Mucosa of descending colon (tissue), 3 donors: ENCODE results near the gene MTA3. TPM values are rescaled to one million over a fixed set of nuclear protein-coding genes. Genes with fewer than 3 reads are reported as not detected.

Experiments used
- ATAC-seq: fragments of 200-7000 bp; cut with Tn5 transposase; one replicate; pipeline ENCODE4 v1.9.1; 2020; ENCODE audit warnings: mild to moderate bottlenecking, moderate library complexity
- DNase-seq, 3 donors: peaks; one replicate each; pipeline ENCODE4 v3.0.0-alpha.2; 2020
- H3K36me3 ChIP-seq: fragments of 200-600 bp; one replicate; pipeline ENCODE4 v1.8.0; 2021; ENCODE audit warnings: low read depth, mild to moderate bottlenecking
- H3K4me1 ChIP-seq: fragments of 200-600 bp; one replicate; pipeline ENCODE4 v1.8.0; 2021; ENCODE audit warnings: low read depth, mild to moderate bottlenecking
- H3K4me3 ChIP-seq: fragments of 200-600 bp; one replicate; pipeline ENCODE4 v1.8.0; 2021; ENCODE audit warnings: mild to moderate bottlenecking
- H3K9me3 ChIP-seq: fragments of 200-600 bp; one replicate; pipeline ENCODE4 v1.8.0; 2021; ENCODE audit warnings: mild to moderate bottlenecking
- intact Hi-C, 2 donors: fragments of 100-400 bp; cut with DNase I in 1 of 2; cut with micrococcal nuclease in 1 of 2; formaldehyde crosslinking; loops; one replicate each; pipeline versions ENCODE4 v1.11.0 to v1.11.1; 2022; cut with DNase I, micrococcal nuclease
- total RNA-seq, 3 donors: library from RNA; stranded (reverse); fragmentation: NEBNext Ultra II Directional in 2 of 3; extraction: Animal tissue kit (Norgen Biotek cat#: 25700) in 2 of 3; gene quantifications; one replicate each; pipeline versions ENCODE4 v1.2.1 to v1.2.4, GENCODE V29; 2021 to 2023
- TF ChIP-seq, protein P1 (sequence below): fragments of 200-600 bp; IDR thresholded peaks from one replicate; pipeline ENCODE4 v1.8.0; 2022; ENCODE audit warnings: antibody characterized with exemption, mild to moderate bottlenecking
- donor health status: DM: no; HTN: no; CAD: no; lungs with moderate emphysema.
- donor health status: DM: no; HTN: no; CAD: no.
- donor health status: DM: no; HTN: yes; CAD: no.

Gene MTA3
- total RNA-seq, 3 donors from 2014 or later = 44.8 to 58.9 (median 52.8) TPM

DNA sequence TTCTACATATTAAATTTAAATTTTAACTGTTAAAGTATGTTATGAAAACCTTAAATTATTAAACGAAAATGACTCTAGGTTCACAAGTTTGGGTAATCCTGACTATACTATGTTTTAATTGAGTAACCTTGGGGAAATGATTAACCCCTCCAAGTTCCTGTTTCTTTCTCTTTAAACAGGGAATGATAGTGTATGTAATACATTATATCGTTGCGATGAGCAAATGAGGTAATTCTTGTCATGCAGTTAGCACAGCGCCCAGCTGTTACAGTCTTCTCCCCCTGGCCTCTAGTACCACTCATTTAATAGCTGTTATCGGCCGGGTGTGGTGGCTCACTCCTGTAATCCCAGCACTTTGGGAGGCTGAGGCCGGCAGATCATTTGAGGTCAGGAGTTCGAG, 80.4 kb downstream of the MTA3 start:
- Histone ChIP-seq H3K4me1 (peaks cover 6% of the 10 kb centered on the region), H3K36me3 (no peaks in the 10 kb centered on the region), H3K4me3 (no peak overlapping the region), H3K9me3 (no peaks in the 10 kb centered on the region)
- no peak for DNase-seq
- ATAC-seq = no peak
- TF ChIP-seq, protein P1, sequence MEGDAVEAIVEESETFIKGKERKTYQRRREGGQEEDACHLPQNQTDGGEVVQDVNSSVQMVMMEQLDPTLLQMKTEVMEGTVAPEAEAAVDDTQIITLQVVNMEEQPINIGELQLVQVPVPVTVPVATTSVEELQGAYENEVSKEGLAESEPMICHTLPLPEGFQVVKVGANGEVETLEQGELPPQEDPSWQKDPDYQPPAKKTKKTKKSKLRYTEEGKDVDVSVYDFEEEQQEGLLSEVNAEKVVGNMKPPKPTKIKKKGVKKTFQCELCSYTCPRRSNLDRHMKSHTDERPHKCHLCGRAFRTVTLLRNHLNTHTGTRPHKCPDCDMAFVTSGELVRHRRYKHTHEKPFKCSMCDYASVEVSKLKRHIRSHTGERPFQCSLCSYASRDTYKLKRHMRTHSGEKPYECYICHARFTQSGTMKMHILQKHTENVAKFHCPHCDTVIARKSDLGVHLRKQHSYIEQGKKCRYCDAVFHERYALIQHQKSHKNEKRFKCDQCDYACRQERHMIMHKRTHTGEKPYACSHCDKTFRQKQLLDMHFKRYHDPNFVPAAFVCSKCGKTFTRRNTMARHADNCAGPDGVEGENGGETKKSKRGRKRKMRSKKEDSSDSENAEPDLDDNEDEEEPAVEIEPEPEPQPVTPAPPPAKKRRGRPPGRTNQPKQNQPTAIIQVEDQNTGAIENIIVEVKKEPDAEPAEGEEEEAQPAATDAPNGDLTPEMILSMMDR = no peak
- intact Hi-C loops = no loop called here

DNA sequence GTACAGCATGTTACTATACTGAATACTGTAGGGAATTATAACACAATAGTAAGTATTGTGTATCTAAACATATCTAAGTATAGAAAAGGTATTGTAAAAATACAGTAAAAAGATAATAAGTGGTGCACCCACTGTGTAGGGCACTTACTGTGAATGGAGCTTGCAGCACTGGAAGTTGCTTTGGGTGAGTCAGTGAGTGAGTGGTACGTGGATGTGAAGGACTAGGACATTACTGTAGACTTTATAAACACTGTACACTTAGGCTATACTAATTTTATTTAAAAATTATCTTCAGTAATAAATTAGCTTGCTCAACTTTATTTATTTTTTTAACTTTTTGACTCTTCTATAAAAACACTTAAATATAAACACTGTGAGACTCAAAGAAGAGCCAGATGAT, 82.6 kb downstream of the MTA3 start:
- Histone ChIP-seq H3K9me3 (no peaks in the 10 kb centered on the region), H3K4me1 (no peaks in the 10 kb centered on the region), H3K4me3 (no peak overlapping the region), H3K36me3 (no peaks in the 10 kb centered on the region)
- DNase-seq = no peak
- intact Hi-C loops = no loop called here
- TF ChIP-seq, protein P1 = no peak
- ATAC-seq = no peak

DNA sequence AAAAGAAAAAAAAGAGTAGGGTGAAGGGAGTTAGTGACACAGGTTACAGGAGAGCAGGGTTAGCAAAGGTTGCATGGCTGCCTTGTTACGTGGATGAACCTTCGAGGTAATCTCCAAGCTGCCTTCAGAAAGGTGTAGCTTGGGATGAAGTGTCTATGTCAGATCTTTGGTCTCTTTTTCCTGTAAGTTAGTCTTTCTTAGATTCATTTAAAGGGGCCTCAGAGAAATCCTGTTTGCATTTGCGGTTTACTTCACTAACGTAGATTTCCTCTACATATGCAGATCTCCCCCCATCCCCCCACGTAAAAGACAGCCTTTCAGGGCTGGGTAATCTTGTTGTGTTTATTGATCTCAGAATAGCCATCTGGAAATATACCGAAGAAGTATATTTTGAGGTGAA, 83.7 kb downstream of the MTA3 start:
- intact Hi-C loops = no loop called here
- DNase-seq (no peak), ATAC-seq (no peak)
- Histone ChIP-seq H3K9me3 (no peaks in the 10 kb centered on the region), H3K4me3 (no peak overlapping the region), H3K4me1 (no peaks in the 10 kb centered on the region), H3K36me3 (no peaks in the 10 kb centered on the region)
- TF ChIP-seq, protein P1 = no peak

DNA sequence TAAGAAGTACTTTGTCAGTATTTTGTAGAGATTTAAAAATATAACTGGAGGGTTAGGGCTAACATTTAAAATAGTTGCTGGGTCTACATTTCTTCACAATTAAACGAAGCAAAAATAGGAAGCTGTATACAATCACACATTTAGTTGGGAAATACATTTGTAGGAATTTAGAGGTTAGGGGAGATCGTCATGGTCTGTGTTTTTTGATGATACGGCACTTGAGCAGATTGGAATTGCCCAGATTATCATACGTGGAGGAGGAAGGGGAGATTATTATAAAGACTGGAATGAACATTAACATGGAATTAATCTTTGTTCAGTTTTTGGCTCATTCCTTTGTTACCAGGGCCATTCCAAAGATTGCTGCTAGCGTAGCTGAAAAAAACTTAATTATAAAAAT, 84.6 kb downstream of the MTA3 start:
- ATAC-seq (no peak), DNase-seq (no peak)
- TF ChIP-seq, protein P1 = no peak
- no peak overlapping the region for H3K4me3 ChIP-seq
- H3K9me3 ChIP-seq = no peaks in the 10 kb centered on the region
- H3K4me1 ChIP-seq = no peaks in the 10 kb centered on the region
- intact Hi-C loops = no loop called here
- H3K36me3 ChIP-seq = no peaks in the 10 kb centered on the region

DNA sequence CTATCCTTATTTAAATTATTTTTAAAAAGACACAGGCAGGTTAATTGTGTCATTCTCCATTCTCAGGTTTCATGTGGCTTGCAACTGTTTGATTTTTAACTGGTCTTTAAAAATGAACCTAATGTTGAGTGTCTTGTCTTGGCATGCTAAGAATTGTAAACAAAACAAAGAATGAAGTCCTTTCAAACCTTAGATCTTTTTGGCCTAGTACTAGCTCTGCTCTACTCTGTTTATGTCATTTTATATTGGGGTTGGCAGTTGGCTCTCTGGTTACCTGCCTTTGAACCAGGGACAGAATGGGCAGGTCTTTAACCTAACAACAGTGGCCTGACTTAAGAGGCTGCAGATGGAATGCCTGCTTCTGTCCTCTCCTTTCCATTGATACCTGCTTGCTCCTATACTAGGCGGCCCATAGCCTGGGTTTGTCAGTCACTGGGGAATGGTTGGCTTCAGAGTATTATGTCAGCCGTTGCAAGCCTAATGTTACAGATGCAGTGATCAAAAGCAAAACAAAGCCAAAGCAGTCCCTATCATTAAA, 85.5 kb downstream of the MTA3 start:
- no peaks in the 10 kb centered on the region for H3K36me3 ChIP-seq
- intact Hi-C loops = no loop called here
- DNase-seq = no peak
- H3K4me3 ChIP-seq = no peak overlapping the region
- TF ChIP-seq, protein P1 = no peak
- no peaks in the 10 kb centered on the region for H3K9me3 ChIP-seq
- ATAC-seq = no peak
- H3K4me1 ChIP-seq = no peaks in the 10 kb centered on the region

DNA sequence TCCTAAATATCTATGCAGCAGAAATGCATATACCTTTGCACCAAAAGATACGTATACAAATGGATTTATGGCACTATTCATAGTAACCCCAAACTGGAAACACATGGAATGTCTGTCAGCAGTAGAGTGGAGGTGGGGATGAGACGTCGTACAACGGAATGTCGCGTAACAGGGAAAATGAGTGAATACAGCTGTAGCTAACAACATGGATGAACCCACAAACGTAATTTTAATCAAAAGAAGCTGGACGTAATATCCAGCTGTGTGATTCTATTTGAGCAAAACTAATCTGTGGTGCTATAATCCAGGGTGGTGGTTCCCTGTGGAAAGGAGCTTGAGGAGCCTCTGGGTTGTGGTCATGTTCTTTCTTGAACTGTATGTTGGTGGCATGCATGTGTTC, 89.9 kb downstream of the MTA3 start:
- no peak for ATAC-seq
- intact Hi-C loops = no loop called here
- H3K4me3 ChIP-seq = no peak overlapping the region
- no peaks in the 10 kb centered on the region for H3K4me1 ChIP-seq
- TF ChIP-seq, protein P1 = no peak
- no peaks in the 10 kb centered on the region for H3K9me3 ChIP-seq
- DNase-seq = no peak
- no peaks in the 10 kb centered on the region for H3K36me3 ChIP-seq
